GM18517 (cell line): Measurements from ENCODE around the gene LMOD1.
"Not testable (repeated sequence)": the region's sequence is repeated elsewhere in the genome, so short reads cannot be mapped to it uniquely, and the experiment has no call there.

Experiments used
- ATAC-seq: cut with Tn5 transposase; IDR thresholded peaks from one replicate; pipeline ENCODE4 v1.9.1; 2021; ENCODE audit warnings: mild to moderate bottlenecking, moderate library complexity; ENCODE audit not compliant: unreplicated experiment

Gene LMOD1

DNA sequence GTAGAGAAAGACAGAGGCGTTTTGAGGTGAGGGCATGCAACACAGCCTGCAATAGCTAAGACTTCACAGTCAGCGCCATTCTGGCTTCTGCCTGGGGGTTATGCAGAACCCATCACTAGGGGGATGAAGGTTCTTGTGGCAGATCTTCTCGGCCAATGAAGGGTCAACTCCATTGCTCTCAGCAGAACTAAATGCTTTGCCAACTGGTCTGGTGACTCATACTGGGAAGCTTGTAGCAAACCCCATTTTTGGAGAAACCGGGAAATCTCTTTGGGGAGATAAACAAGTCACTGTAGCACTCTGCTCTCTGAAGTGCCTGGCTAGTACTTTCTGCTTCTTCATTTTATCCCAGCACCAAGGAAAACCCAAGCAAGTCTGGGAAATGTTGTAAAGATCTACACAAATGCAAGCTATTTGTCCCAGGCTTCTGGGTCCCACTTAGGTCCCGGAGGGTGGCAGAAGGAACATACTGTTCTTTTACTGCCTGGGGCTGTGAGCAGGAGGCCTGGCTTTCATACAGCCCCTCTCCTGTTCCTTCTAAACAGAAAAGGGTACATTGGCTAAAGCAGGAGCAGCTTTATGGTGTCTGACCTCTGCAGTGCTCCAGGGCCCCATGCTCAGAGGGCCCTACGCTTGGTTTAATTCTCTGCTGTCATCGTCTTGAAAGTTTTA, 28.9 kb downstream of the LMOD1 start:
- ATAC-seq = no peak

DNA sequence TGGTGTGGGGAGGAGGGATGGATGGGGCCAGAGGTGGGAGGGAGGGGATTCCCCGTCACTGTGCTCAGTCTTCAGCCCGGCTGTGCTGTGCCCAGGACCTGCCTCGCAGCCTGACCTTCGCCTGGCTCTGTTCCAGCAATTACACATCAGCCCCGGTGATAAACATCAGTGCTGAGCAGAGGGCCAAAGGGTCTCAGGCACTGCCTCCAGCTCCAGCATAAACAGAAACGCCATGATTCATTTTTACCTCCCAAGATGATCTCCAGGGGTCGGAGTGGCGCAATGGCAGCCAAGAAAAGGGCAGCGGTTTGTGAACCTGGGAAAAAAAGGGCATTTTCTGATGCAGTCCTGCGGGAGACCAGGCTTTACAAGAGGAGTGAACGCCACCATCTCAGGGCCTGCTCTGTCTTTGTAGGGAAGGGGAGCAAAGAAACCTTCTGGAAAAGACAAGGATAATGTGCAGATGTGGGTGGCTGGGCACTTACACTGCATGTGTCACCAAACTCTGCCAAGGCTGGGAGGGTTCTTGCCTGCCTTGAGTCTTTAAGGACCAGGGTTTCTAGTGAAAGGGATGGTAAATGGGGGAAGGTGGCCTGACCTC, 29.6 kb downstream of the LMOD1 start:
- ATAC-seq = no peak

- no peak for ATAC-seq
Measured at GRCh38 chr1:201914456-201915235, 31.7 kb downstream of the LMOD1 start.

- ATAC-seq = no peak
Measured at GRCh38 chr1:201912832-201913231, 33.5 kb downstream of the LMOD1 start.

DNA sequence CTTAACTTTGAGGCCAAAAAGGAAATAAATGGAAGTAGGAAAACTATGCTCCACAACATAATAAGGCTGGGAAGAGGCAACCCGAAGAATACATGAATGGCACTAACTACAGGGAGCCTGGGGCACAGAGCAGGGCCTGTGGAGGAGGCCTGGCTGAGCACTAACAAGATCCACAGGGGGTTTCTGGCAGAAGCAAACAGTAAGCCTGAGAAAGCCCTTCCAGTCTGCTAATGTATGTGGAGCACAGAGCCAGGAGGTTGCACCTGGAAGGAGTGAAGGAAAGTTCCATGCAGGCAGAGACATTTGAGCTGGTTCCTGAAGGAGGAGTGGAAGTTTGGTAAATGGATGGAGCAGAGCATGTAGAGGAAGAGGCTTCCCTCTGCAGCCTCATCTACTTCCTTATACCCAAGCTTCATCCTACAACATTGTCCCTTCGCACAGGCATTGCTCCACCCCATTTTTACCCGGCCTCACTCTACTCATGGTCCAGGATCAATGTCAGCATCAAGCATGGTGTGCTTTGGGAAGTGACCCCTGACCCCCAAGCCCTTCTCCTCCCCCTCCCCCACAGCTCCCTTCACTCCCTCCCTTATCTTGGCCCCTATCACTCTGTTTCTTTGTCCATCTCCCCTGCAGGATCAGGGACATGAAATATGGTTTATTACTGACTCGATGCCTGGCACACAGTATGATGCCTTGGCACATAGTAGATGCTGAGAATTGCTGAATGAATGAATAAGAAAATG, 34.3 kb downstream of the LMOD1 start:
- no peak for ATAC-seq

DNA sequence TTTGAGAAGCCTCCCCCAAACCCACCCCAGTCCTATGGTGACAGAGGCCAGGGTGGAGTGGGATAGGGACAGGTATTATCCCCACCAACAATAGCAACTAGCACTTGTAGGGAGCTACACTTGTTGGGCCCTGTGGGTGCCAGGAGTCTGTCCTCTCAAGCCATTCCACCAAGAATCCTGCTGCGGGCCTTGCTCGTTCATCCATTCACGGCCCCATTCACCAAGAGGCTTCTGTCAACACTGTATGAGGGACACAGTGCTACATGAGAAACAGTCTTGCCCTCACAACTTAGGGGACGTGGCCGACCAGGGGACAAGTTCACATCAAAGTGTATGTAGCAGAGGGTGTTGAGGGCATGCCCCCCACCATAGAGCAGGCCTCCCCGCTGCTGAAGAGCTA, 38.7 kb downstream of the LMOD1 start:
- no peak for ATAC-seq

- ATAC-seq = no peak
Measured at GRCh38 chr1:201906336-201906735, 40.0 kb downstream of the LMOD1 start.

GRCh38 chr1:201905234-201905890, 41.0 kb downstream of the LMOD1 start:
- ATAC-seq = no peak

- ATAC-seq = no peak
Measured at GRCh38 chr1:201904579-201904978, 41.8 kb downstream of the LMOD1 start.

- ATAC-seq = no peak
Measured at GRCh38 chr1:201903135-201903534, 43.2 kb downstream of the LMOD1 start.

DNA sequence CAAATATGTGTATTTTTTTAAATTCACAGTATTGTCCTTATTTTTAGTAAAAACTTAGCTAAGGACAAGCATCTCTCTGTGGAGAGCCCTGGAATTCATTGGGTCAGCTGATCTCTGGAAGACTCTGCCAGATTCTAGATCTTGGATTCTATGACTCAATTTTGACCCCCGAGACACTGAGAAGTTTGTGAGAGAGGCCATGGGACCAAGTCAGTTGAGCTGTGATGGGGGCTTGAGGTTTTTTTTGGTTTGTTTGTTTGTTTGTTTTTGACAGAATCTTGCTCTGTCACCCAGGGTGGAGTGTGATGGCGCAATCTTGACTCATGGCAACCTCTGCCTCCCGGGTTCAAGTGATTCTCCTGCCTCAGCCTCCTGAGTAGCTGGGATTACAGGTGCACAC, 44.1 kb downstream of the LMOD1 start:
- ATAC-seq = no peak

GRCh38 chr1:201901036-201901435, 45.3 kb downstream of the LMOD1 start:
- not testable (repeated sequence) for ATAC-seq

GRCh38 chr1:201900476-201900875, 45.9 kb downstream of the LMOD1 start:
- no peak for ATAC-seq

DNA sequence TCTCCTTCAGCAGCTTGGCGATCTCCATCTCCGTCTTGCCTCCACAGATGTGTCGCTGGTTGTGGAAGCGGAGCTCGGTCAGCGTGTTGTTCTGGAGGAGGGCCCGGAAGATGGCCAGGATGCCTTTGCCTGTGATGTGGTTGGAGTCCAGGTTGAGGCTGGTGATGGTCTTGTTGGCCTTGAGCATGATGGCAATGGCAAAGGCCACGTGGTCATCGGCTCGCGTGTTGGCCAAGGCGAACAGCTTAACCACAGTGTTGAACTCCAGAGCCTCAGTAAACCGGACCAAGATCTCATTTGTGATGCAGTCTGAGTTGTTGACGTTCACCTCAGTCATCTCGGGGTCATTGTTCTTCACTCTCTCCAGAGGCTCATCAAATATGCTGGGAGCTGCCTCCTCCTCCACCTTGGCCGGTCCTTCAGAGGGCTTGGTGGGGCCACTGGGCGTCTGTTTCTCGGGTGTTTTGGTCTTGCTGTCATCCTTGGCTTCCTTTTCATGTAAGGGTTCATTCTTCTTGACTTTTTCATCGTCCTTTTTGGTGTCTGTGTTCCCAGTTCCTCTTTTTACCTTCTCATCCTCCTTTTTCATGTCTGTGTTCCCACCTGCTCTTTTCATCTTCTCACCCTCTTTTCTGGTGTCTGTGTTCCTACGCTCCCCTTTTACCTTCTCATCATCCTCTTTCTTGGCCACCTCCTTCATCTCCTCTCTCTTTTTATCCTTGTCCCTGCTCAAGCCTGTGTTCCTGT, 46.5 kb downstream of the LMOD1 start:
- no peak for ATAC-seq

GRCh38 chr1:201898992-201899391, 47.4 kb downstream of the LMOD1 start:
- no peak for ATAC-seq

DNA sequence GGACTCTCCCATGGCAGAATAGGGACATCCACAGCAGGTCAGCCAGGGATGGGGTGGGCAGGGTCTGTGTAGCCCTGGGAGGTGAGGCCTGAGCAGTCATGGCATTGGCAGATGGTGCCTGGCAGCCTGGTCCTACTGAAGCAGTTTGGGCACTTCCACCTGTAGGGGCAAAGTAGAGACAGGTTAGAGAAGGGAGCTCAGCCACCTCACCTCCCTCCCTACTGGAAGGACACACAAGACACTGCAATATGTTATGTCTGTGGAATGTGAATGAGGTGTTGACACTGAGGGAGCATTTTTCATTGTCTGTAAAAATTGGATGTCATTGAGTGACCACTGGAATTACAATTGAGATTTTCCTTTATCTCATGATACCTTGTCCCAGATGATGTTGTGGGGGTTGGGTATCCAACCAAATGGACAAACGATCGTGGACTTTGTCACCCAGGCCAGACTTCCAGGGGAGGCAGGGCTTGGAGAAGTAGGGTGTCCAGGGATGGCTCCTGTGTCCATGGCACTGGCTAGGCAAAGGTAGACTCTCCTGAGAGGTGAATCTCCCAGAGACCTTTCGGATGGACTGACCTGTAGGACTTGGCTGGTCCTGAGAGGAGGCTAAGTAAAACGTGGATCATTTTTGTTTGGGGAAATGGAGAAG, 48.0 kb downstream of the LMOD1 start:
- no peak for ATAC-seq

DNA sequence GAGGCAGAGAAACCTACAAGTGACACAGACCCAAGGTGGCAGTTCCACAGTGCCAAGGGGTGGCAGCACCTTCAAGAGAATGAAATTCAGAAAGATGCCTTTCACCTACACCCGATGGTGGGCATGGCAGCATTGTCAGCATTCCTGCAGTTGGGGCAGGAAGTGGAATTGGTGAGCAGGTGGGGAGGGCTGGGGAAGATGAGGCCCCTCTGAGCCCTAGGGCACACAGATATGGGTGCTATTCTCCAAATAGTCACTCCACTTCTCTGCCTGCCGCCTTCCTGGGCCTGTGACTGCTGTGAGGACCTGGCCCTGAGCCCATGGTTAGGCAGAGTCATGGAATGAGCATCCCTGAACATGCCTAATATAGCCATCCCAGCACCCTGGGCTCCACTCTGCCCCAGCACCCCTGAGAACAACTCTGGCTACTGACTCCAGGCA, 49.4 kb downstream of the LMOD1 start:
- no peak for ATAC-seq

DNA sequence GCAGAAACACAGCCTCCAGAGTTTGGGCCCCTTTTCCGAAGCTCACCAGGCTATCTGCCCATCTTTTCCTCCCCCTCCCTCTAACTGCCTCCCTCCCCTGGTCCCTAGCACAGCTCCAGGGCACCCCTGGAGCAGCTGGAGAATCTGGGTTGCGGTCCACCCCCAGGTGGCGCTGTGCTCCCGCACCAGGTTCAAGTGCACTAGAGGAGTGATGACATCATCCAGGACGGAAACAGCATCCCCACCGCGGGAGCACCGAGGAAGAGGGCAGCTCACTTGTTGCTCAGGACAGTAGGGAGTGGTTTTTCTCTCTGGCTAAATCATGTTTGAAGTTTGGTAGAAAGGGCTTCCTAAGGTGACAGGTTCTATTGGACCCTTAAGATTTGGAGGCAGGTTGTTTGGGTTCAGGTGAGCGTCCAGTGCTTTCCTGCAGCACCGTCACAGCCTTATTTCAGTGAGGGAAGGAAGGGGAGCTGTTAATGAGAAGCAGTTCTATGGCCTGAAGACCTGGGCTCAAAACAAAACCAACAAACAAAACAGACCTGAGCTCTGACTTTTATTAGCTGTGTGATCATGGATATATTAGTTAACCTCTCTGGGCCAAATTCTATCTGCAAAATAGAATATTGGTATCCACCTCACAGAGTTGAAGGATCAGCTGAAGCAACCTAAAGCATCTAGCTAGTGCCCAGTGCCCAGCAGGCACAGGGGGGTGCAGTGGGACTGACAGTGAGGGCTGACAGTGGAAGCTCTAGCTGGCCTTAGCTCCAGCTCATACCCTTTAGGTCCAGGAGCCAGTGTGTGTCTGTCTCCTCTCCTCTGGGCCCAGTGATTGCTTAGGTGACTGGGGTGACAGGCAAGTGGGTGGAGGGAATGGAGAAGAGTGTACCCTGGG, 50.2 kb downstream of the LMOD1 start:
- peak; percentile 78 for ATAC-seq
